Activated CD8-positive, alpha-beta memory T cell treated with anti-CD3 and anti-CD28 coated beads, Interleukin-2, amount 50 U/mL, for 1 hour (primary cell): Measurements from ENCODE around the gene OR5H6.
"Not testable (repeated sequence)": the region's sequence is repeated elsewhere in the genome, so short reads cannot be mapped to it uniquely, and the experiment has no call there.

Source experiments
- DNase-seq: peaks from one replicate; pipeline ENCODE4 v3.0.0-alpha.2; 2020; ENCODE audit errors: extremely low read depth

OR5H6 gene

DNA sequence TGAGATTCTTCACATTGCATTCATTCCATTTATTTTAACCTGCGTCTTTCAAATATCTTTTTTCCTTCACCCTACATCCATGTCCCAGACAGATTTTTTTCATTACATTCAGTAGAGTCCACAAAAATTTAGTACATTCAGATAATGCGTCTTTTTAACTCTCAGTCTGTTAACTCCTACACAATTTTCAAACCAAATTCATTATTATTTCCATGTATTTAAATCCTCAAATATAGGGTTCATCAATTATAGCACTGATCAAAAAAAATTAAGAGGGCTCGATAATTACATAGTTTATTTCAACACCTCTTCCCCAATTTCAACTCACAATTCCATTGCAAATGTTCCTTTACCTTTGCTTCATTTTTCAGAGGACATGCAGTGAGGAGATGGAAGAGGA lies at the start of gene OR5H6:
Gene OR5H6, plus strand, starts transcription at position 301 of the 400 bp plus-strand sequence. Its CDS starts 89 bp downstream, at position 390.
- DNase-seq = no peak

DNA sequence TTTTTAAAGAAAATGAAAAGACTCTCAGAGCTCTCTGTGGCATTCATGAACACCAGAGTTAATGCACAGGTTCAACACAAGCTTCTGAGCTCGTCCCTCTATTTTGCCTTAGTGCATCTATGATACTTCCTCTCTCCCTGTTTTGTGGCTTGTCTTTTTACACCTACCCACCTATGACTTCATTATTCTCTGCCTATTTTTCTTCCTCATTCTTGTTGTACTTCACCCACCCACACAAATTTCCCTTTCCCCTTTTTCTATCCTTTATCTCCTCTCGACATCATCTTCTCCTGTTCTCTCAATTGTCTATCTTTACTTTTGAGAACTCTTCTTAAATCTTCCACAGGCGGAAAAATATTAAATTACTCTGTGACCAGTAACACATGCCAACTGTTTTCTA lies 49.0 kb upstream of the OR5H6 start:
- no peak for DNase-seq

DNA sequence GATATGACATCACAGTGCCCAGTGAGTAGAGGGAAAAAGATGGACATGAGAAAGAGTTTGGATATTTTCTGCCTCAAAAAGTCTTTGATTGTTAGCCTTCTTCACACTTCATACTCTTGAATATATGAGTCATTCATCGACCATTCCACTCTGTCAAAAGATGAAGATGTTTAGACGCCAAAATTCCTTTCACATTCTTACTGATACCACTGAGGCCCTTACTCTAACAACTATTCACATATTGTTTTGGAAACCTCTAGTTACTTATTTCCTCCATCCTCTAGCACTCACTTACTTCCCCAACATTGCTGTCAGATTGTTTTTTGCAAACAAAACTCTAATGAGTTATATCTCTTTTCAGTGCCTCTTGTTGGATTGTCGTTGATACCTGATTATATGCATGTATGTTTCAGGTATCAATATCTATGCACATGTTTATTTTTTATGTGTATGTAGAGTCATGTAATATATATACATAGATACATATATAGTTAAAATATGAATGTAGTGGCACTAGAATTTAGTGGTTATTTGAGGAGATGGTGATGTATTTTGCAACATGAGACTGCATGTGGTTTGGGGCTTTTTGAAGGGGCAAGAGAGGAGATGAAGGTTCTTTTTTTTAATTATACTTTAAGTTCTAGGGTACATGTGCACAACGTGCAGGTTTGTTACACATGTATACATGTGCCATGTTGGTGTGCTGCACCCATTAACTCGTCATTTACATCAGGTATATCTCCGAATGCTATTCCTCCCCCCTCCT lies 40.0 kb upstream of the OR5H6 start:
- no peak for DNase-seq

DNA sequence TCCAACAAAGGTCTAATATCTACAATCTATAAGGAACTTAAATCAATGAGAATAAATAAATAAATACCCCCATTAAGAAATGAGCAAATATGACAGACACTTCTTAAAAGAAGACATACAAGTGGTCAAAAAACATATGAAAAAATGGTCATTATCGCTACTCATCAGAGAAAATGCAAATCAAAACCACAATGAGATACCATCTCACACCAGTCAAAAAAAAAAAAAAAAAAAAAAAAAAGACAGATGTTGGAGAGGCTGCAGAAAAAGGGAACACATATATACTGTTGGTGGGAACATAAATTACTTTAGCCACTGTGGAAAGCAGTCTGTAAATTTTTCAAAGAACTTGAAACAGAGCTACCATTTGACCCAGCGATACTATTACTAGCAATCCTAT lies 31.6 kb upstream of the OR5H6 start:
- DNase-seq = no peak

DNA sequence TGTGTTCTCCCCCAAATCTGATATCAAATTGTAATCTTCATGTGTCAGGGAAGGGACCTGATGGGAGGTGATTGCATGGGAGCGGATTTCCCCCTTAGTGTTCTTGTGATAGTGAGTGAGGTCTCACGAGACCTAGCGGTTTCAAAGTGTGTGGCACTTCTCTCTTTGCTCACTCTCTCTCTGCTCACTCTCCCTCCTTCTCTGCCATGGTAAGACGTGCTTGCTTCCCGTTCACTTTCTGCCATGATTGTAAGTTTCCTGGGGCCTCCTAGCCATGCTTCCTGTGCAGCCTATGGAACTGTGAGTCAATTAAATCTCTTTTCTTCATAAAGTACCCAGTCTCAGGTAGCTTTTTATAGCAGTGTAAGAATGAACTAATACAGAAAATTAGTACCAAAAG lies 30.6 kb upstream of the OR5H6 start:
- no peak for DNase-seq

DNA sequence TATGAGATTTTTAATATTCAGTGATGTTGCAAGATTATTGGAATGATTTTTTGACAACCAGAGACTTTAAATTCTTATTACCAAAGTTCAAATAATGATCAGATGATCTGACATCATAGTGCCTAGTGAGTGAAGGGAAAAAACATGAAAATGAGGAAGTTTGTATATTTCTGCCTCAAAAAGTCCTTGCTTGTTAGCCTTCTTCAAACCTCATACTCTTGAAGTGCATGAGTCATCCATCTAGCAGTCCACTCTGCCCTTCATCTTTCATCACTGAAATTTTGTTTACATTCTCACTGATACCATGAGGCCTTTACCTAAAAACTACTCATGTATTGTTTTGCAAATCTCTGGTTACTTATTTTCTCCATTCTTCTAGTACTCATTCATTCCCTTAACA lies 23.9 kb upstream of the OR5H6 start:
- DNase-seq = no peak

DNA sequence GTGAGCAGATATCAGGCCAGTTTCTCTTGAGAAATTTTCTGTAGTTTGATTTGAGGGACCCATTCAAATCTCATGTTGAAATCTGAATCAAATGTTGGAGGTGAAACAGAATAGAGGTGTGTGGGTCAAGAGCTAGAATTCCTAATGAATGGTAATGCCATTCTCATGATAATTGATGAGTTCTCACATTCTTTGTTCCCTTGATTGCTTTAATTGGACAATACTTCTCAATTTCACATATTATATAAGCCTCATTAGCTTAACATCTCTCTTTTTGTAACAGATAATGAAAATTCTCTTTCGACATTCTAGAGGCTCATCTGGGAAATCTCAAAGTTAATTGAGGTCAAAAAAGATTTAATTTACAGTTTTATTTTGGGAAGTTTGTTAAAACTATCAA lies 21.9 kb upstream of the OR5H6 start:
- no peak for DNase-seq

DNA sequence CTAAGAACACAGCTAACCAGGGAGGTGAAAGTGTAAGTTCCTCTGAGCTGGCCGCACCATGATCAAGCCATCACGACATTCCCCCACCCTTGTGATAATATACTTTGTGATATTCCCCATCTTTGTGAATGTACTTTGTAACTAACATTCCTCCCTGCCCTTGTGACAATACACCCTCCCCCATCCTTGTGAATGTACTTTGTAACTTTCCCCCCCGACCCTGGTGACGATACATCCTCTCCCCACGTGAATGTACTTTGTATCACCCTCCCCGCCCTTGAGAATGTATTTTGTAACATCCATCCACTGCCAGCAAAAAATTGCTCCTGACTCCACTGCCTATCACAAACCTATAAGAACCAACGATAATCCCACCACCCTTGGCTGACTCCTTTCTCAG lies 20.2 kb upstream of the OR5H6 start:
- DNase-seq = no peak

DNA sequence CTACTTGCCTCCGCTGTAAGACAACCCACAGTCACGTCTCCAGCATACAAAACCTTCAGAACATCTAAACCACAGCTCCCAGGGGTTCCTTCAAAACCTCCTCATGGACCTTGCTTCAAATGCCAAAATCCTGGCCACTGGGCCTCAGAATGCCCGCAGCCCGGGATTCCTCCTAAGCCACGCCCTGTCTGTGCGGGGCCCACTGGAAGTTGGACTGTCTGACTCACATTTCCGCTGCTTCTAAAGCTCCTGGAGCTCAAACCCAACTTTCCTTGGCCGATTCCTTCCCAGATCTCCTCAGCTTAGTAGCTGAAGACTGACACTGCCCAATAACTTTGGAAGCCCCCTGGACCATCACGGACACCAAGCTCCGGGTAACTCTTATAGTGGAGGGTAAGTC lies 17.9 kb upstream of the OR5H6 start:
- DNase-seq = no peak

DNA sequence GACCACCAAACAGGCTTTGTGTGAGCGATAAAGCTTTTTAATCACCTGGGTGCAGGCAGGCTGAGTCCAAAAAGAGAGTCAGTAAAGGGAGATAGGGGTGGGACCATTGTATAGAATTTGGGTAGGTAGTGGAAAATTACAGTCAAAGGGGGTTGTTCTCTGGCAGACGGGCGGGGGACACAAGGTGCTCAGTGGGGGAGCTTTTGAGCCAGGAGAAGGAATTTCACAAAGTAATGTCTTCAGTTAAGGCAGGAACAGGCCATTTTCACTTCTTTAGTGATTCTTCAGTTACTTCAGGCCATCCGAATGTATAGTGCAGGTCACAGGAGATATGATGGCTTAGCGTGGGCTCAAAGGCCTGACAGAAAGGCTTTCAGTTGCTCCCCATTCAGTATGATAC lies 8.0 kb upstream of the OR5H6 start:
- DNase-seq = not testable (repeated sequence)

DNA sequence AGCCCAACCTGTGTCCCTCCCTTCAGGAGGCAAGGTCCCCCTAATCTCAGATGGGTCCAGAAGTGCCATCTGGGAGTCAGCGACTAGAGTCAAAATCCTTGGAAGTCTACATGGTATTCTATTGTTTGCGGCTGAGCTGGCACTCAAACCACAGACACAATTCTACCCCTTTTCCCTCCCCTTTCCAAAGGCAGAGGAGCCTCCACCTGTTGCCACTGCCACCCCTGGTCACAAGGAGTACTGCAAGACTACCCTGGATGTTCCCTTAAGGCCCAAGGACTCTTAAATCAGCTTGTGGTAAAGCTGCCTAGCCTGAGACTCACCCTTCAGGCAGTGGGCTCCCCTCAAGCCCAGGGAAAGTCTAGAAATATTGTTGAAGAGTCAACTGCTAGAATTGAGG lies 4.3 kb upstream of the OR5H6 start:
- no peak for DNase-seq

DNA sequence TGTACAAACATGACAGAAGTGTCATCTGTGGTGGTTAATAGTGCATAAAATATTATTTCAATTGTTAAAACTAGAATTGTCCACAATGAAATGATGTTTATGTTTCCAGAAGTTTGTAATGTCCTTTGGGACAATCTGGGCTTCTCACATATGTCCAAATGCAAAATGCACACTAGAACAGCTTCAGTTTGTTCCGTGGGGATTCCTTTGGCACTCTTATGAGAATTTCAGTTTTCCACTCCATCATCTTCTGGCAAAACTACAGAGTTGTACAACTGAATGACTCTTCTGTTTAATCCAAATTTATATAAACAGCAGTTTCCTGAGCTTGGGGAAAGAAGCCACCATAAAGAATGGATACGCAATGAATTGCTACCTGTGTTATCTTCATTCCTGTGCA lies 2.0 kb upstream of the OR5H6 start:
- DNase-seq = no peak

DNA sequence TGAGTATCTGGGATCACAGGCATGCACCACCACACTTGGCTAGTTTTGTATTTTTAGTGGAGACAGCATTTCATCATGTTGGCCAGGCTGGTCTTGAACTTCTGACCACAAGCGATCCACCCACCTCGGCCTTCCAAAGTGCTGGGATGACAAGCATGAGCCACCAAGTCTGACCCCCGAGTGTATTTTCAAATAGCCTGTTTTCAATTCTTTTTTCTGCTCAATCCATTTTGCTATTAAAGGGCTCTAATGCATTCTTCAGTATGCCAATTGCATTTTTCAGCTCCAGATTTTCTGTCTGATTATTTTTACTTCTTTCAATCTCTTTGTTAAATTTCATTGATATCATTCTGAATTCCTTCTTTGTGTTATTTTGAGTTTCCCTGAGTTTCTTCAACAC lies 5.8 kb downstream of the OR5H6 start:
- DNase-seq = no peak

DNA sequence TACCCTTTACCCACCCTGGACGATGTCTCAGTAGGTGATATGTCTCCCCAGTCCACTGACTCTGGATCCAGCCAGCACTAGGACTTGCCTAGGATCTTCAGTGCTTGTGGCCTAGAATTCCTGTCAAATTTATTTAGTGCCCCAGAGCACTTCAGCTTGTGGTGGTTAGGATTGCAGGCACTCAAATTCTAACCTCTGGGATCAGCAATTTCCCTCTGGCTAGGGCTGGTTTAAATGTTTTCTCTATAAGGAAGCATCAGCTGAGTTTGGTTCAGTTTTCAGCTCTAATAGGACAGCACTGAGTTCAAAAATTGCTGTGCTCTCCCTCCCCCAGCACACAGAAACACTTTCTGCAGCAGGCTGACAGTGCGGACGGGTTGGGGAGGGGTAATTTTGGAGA lies 8.1 kb downstream of the OR5H6 start:
- DNase-seq = no peak

DNA sequence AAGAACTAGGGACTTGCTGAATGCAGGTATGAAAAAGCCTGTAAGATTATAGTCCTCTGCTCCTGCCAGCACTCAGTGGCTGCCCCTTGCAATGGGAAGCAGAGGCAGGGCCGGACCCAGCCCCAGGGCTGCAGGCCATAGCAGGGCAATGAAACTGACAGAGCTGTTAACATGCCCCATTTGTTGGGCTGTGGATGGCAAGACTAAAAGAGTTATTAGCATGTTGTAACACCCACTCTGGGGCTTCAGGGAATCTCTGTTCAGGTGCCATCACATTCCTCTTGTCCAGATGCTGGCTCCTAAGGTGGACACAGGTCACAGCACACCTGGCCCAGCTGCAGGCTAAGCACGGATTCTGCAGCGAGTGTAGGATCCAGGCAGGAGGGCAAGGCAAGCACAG lies 10.9 kb downstream of the OR5H6 start:
- no peak for DNase-seq

DNA sequence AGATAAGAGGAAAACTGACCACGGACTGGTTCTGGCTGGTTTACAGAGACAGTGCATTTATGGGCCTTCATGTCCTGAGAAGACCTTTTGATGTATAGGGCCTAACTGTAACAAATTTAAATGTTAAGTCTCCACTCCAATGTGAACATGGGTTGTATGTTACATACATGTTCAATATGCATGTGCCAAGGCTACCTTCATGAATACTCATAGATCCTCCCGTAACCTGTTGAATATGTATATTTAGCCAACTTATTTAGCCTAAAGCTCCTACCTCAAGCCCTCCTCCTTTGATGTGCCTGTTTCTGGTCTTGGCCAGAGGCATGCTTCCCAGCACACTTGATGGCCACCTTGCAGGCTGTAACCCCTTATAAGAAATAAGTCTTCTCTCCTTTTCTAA lies 18.2 kb downstream of the OR5H6 start, which contains the start of gene OR5H2:
Gene OR5H2, plus strand, starts transcription at position 301 of the 400 bp plus-strand sequence. CDS start 398 bp downstream, outside the sequence.
- DNase-seq = no peak

DNA sequence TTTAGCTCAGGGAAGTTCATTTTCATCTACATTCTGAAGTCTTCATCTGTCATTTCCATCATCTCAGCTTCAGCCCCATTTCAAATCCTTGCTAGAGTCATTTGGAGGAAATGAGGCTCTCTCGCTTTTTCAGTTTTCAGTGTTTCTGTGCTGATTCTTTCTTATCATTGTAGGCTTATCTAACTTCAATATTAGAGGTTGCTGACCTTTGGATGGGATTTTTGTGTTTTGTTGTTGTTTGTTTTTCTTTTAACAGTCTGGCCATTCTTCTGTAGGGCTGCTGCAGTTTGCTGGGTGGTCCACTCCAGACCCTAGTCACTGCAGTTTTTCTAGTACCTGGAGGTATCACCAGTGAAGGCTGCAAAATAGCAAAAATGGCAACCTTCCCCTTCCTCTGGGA lies 26.9 kb downstream of the OR5H6 start:
- DNase-seq = no peak

DNA sequence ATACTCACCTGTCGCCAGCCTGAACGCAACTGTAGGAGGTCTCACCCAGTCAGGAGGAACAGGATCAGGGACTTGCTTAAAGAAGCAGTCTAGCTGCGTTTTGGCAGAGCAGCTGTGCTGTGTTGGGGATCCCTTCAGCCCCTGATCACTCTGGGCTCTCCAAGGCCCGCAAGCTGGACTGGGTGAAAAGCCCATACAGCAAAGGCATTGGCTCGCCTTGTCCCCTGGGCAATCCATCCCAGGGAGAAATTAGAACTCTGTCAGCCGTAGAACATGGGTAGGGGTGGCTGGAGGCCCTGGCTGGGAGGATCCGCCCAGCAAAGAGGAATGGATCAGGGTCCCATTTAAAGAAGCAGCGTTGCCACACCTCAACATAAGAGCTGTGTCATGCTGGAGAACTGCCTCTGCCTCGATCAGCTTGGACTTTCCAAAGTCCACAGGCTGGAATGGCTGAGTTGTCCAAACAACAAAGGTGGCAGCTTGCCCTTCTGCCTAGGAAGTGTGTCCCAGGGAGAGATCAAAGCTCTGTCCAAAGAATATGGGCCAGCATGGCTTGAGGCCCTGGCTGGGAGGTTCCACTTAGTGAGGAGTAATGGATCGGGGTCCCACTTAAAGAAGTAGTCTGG lies 27.4 kb downstream of the OR5H6 start:
- no peak for DNase-seq
